Mononuclear cell (primary cell): ENCODE results near the gene LMTK3. TPM values are rescaled to one million over a fixed set of nuclear protein-coding genes. Genes with fewer than 3 reads are reported as not detected.

Experiments
- H3K27me3 ChIP-seq: 2 replicates; pipeline ENCODE4 v1.6.0; 2011; ENCODE audit warnings: low read length, control low read depth; ENCODE audit not compliant: insufficient read depth
- H3K4me1 ChIP-seq: 2 replicates; pipeline ENCODE4 v1.5.1; 2011; ENCODE audit warnings: mild to moderate bottlenecking, low read length, control low read depth; ENCODE audit not compliant: insufficient read depth
- H3K4me3 ChIP-seq: 2 replicates; pipeline ENCODE4 v1.5.1; 2011; ENCODE audit warnings: mild to moderate bottlenecking, low read length, moderate library complexity
- H3K9me3 ChIP-seq: 2 replicates; pipeline ENCODE4 v1.5.1; 2011; ENCODE audit warnings: low read depth, mild to moderate bottlenecking, control low read depth, low read length
- total RNA-seq: library from RNA; depleted of rRNA; stranded (reverse); fragments of >200 nt; gene quantifications from one replicate; pipeline ENCODE4 v1.2.3, GENCODE V29; 2012

LMTK3 gene
- total RNA-seq, 1 donor, result 1.5 TPM

DNA sequence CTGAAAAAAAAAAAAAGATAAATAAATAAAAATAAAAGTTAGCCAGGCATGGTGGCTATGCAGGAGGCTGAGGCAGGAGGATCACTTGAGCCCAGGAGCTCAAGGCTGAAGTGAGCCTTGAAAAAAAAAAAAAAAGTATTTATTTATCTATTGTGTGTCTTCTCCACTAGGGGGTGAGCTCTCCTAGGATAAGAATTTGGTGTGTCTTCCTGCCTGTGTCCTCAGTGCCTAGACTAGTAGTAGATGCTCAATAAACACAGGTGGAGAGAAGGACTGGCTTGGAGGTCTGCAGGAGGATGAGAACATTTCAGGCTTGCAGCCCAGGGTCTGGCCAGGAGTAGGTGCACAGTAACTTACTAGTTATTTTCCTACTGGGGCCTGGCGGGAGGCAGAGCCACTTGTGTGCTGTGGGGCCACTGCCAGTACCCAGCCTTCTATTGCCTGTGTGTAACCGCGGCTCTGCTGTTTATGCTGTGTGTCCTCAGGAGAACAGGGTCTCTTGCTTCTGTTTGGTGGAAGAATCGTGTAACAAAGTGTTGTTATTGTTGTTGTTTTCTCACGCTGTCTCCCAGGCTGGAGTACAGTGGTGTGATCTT lies 5.4 kb downstream of the LMTK3 start:
- peaks cover 9% of the 10 kb centered on the region for H3K4me1 ChIP-seq

DNA sequence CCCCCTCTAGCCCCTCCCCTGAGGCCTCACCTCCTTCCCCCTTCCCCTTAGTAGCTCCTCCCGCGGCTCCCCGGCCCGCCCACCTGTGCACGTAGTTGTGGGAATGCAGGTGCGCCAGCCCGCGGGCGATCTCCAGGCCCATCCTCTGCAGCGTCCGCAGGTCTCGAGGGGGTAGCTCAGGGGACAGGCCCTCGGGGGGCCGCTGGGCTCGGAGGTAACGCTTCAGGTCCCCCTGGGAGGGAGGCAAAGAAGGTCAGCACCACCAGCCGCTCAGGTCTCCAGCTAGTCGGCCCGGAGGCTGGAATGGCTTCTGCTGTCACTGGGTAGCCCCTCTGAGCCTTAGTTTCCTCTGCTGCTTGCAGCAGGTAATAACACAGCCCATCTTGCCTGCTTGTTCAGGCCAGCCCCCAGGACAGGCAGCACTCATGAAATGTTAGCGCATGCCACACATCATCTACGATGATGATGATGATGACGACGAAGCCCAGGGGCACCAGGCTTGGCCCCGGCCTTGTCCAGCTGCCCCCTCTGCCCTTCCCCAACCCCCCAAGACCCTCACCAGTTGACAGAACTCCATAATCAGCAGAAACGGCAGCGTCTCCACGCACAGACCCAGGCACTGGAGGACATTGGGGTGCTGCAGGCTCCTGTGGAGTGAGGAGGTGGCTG lies 9.2 kb downstream of the LMTK3 start:
- Histone ChIP-seq H3K9me3 (no peaks in the 10 kb centered on the region), H3K4me1 (peaks cover 10% of the 10 kb centered on the region), H3K27me3 (no peaks in the 10 kb centered on the region), H3K4me3 (no peak overlapping the region)

More for the DNA sequence above, 5.4 kb downstream of the LMTK3 start:
- Histone ChIP-seq H3K4me3 (no peak overlapping the region), H3K9me3 (no peaks in the 10 kb centered on the region), H3K27me3 (peaks cover 3% of the 10 kb centered on the region)

DNA sequence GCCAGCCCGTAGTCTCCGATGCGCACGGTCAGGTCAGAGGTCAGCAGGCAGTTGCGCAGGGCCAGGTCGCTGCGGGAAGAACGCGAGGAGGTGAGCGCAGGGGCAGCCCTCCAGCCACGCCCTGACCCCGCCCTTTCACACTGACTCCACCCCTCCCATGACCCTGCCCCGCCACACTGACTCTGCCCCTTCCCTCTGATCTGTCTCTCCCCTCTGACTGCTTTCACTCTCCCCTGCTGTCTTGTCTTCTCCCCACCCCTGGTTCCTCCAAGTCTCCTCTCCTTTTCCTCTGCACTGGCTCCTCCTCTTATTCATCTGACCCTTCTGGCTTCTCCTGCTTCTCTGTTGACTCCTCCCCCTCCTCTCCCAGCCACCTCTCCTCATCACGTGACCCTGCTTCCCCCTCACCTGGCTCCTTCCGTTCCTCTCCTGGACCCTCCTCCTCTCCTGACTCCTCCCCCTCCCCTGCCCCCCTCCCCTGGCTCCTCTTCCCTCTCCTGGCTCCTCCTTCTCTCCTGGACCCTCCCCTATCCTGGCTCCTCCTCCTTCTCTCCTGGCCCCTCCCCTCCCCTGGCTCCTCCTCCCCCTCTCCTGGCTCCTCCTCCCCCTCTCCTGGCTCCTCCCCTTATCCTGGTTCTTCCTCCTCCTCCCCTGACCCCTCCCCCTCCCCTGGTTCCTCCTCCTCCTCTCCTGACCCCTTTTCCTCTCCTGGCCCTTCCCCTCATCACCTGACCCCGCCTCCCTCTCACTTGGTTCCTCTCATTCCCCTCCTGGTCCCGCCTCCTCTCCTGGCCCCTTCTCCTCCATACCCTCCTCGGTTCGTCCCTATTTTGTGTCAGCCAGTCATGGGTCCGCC lies 9.9 kb downstream of the LMTK3 start:
- no peaks in the 10 kb centered on the region for H3K27me3 ChIP-seq
- peaks cover 10% of the 10 kb centered on the region for H3K4me1 ChIP-seq
- no peaks in the 10 kb centered on the region for H3K9me3 ChIP-seq
- H3K4me3 ChIP-seq, result no peak overlapping the region

DNA sequence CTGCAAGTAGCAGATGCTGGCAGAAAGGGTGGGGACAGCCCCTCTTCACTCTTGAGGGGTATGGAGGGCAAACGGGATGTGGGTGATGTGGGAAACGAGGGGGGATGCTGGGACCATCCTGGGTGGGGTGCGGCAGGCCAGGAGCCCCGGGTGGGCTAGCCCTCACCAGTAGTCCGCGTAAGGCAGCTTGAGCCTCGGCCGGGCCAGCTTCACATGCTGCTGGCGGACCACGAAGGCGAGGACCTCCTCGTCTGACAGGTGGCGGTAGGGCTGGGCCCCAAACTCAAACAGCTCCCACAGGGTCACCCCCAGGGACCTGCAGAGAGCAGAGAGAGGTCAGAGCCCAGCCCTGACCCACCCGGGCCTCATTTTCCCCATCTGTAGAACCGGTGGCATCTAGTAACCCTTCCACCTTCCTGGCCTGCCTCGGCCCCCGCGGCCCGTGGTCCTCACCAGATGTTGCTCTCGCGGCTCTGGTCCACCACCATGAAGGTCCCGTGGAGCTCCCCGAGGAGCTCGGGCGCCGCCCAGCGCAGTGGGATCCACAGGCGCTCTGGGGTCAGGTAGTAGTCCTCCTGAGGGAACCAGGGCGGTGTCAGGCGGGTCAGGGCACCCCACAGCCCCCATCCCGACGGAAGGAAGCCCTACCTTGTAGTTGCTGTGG lies 10.7 kb downstream of the LMTK3 start:
- Histone ChIP-seq H3K4me1 (peaks cover 10% of the 10 kb centered on the region), H3K27me3 (no peaks in the 10 kb centered on the region), H3K4me3 (no peak overlapping the region), H3K9me3 (no peaks in the 10 kb centered on the region)

DNA sequence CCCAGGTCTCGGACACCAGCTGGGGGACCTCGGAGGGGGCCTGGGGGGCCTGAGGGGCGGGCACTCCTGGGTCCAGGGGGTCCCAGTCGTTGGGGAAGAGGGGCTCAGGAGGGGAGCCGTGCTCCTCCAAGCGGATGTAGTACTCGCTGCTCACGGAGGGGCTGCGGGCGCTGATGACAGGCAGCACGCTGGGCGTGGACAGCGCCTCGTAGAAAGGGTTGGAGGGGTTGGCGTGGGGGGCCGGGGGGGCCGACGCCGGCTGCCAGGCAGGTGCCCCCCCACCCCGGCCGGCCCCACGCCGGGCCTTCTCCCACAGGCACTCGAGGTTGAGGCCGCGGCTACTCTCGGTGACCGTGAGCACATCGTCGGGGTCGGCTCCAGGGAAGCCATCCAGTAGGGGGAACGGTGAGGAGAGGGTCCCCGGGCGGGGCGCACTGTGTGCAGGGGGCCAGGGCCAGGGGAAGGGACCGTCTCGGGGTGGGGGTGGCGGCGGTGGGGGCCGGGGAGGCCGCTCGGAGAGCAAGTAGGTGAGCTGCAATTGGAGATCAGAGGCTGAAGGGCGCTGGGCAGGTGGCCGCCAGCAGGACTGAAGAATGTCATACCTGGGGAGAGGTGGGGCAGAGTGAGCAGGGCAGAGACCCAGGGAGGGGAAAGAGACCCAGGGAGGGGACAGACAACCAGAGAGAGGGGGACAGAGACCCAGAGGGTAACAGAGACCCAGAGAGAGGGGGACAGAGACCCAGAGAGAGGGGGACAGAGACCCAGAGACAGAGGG lies 12.1 kb downstream of the LMTK3 start:
- H3K9me3 ChIP-seq, result no peaks in the 10 kb centered on the region
- no peak overlapping the region for H3K4me3 ChIP-seq
- H3K27me3 ChIP-seq, result no peaks in the 10 kb centered on the region
- peaks cover 19% of the 10 kb centered on the region for H3K4me1 ChIP-seq

DNA sequence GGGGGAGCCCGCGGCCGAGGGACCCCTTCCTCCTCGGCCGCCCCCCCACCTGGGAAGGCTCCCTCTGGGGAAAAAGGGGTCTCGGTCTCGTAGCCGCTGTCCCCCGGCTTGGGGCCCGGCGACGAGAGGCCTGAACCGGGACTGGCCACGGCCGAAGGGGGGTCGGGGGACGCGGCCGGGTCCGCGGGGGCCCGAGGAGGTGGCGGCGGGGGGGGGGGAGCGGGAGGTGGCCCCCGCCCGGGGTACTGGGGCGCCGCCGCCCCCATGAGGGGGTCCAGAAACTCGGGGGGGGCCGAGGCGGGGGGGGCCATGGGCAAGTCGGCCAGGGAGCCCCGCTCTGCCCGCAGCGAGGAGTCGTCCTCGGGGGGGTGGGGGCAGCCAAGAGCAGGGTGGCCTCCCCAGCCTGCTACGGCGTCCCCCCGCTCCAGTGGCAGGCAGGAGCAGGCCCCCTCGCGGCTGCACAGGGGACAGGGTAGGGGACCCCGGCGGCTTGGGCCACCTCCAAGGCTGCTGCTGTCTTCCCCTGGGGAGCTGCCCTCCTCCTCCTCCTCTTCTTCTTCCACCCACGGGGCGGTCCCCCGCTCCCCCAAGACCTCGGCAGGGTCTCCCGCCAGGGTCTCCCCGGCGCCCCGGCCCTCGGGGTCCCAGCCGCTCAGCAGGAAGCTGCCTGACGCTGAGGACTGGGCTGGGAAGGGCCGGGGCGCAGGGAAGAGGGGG lies 12.9 kb downstream of the LMTK3 start:
- no peaks in the 10 kb centered on the region for H3K27me3 ChIP-seq
- H3K4me1 ChIP-seq, result peaks cover 25% of the 10 kb centered on the region
- no peaks in the 10 kb centered on the region for H3K9me3 ChIP-seq
- no peak overlapping the region for H3K4me3 ChIP-seq

DNA sequence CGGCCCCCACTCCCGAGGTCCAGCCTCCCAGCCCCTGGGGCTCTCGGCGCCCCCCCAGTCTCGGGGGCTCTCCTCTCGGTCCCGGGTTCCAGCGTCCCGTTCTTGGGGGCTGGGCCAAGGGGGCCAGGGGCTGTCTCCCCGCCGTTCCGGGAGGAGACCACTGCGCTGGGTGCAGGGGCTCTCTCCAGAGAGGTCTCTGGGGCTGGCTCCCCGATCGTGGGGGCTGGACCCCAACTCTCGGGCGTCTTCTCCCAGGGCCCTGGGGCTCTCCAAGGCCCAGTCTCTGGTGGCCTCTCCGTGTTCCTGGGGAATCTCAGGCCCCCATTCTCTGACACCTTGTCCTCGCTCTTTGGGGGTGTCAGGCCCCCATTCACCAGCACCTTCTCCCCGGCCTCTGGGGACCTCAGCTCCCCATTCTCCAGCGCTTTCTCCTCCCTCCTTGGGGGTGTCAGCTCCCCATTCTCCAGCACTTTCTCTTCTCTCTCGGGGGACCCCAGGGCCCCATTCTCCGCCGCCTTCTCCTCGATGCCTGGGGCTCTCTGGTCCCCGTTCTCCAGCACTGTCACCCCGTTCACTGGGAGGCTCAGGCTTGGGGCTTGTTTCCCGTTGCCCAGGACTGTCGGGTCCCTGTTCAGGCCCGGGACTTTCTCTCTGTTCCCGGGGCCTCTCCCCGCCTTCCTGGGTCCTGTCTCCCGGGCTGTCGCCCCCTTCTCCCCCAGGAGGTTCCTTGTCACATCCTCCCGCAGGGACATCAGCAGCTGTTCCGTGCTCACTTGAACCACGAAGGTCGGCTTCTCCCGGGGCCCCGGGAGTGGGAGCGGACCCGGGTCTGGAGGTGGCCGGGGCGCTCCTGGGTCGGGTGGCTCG lies 13.7 kb downstream of the LMTK3 start:
- Histone ChIP-seq H3K4me1 (peaks cover 26% of the 10 kb centered on the region), H3K27me3 (no peaks in the 10 kb centered on the region), H3K9me3 (no peaks in the 10 kb centered on the region), H3K4me3 (no peak overlapping the region)

DNA sequence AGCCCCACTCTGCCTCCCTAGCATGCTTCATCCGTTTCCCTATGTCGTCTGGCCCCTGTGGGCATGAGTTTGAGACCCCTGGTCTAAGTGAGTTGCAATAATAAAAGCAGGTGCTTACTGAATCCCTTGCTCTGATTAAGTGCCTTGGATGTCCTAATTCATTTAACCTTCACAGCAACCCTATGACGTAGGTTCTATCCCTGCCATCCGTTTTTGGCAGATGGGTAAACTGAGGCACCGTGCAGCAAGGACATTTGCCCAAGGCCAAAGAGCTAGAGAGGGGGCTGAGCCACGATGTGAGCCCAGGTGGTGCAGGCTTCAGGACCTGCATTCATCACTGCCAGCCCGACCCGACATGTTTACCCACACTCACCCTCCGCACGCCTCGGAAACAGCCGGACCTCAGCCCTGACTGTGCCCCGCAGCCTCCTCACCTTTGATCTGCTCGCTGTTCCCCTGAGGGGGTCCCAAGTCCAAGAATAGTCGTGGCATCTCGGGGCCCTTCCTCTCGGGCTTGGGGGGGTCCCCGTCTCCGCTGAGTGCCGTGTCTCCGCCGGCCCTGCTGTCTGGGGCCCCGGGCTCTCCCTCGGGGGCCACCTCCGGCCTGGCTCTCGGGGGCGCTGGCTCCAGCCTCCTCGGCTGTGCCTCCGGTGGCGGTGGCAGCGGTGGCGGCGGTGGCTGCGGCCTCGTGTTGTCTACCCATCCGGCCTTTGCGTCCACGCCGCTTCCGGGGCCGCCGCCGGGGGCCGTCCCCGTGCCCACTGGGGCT lies 14.5 kb downstream of the LMTK3 start:
- no peaks in the 10 kb centered on the region for H3K27me3 ChIP-seq
- peaks cover 34% of the 10 kb centered on the region for H3K4me1 ChIP-seq
- H3K4me3 ChIP-seq, result no peak overlapping the region
- H3K9me3 ChIP-seq, result no peaks in the 10 kb centered on the region

DNA sequence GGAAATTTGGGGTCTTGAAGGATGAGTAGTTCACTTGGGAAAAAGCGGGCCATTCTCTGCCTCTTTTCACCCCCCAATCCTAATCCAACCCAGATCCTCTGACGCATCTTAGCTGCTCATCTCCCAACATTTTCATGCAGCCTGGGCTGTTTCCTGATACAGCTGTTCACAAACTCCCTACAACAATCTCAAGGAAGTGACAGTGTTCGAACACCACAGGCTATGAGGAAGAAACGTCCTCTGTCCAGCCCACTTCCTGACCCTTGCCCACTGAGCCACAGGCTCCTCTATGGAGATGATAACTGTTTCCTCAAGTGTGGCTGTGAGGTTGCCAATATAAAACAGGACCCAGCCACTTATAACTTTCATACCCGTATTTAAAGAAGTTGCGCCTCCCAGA lies 16.2 kb downstream of the LMTK3 start:
- Histone ChIP-seq H3K4me1 (peaks cover 37% of the 10 kb centered on the region), H3K9me3 (no peaks in the 10 kb centered on the region), H3K27me3 (no peaks in the 10 kb centered on the region), H3K4me3 (no peak overlapping the region)

DNA sequence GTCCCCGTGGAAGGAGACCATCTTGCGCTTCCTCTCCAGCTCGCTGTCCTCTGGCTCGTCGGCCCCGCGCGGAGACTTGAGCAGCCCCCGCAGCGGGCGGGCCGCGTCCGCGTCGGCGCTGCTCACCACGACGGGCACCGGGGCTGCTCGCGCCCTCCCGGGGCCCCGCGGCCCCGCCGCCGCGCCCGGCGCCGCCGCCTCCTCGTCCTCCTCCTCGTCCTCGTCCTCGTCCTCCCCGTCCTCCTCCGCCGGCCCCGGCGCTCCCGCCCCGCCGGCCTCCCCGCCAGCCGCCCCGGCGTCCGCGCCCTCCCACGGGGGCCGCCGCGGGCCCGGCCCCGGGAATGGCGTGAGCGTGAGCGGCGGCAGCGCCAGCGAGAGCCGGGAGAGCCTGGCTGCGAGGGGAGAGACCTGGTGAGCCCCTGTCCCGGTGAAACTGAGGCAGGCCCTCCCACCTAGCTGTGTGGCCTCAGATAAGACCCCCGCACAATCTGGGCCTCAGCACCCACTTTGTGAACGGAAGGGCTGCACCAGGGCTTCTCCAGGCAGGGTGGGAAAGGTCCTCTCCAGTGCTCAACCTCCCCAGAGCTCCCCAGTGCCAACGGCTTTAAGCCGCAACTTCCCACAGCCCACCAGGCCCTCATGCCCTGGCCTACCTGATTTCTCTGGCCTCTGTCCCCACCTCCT lies 17.8 kb downstream of the LMTK3 start:
- Histone ChIP-seq H3K27me3 (no peaks in the 10 kb centered on the region), H3K9me3 (no peaks in the 10 kb centered on the region), H3K4me3 (peak overlapping the region; percentile 38), H3K4me1 (peaks cover 42% of the 10 kb centered on the region)

DNA sequence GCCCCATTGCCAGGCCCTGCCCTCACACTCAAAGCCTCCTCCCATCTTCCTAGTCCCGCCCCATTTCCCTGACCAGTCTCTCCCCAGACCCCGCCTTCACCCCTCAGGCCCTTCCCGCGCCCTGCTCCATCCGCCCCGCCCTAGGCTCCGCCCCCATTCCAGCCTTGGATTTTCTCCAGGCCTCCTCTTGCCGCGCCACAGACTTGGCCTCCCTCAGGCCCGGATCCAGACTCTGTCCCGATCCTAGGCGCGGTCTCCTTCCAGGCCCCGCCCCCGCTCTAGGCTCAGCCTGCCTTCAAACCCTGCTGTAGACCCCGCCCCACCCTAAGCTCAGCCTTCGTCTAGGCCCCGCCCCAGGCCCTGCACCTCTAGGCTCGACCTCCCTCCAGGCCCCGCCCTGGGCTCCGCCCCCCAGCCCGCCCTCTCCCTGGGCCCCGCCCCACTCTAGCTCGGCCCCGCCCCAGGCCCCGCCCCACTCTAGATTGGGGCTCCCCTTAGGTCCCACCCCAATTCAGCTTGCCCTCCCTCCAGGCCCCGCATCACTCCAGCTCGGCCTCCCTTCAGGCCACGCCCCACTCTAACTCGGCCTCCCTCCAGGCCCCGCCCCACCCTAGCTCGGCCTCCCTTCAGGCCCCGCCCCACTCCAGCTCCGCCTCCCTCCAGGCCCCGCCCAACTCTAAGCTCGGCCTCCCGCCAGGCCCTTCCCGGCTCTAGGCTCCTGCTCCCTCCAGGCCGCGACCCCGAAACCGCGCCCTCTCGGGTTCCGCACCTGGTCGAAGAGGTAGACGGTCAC lies 18.5 kb downstream of the LMTK3 start:
- H3K9me3 ChIP-seq, result no peaks in the 10 kb centered on the region
- no peaks in the 10 kb centered on the region for H3K27me3 ChIP-seq
- H3K4me3 ChIP-seq, result peak overlapping the region; percentile 38
- peaks cover 42% of the 10 kb centered on the region for H3K4me1 ChIP-seq

DNA sequence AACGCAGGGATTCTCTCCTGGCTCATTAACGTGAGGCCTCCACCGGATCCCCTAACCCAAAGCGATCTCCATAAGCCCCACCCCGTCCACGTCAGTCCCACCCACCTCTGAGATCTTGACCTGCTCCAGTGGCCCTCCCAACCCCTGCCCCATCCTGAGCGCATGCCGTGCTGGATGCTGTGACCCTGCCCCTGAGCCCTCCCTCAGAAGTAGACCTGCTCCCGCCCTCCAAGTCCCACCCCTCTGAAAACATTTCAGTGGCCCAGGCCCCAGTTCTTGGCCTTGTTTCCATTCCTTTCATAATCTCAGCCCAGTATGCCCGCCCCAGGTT lies 19.9 kb downstream of the LMTK3 start:
- no peaks in the 10 kb centered on the region for H3K27me3 ChIP-seq
- no peaks in the 10 kb centered on the region for H3K9me3 ChIP-seq
- no peak overlapping the region for H3K4me3 ChIP-seq
- peaks cover 42% of the 10 kb centered on the region for H3K4me1 ChIP-seq
